PC-3 (cell line): Measurements from ENCODE around the gene ART4.

Experiments used
- EZH2phosphoT487 ChIP-seq: fragments of 300-600 bp; sonication (generic); IDR thresholded peaks from 2 replicates; pipeline ENCODE4 v1.6.1; 2018; ENCODE audit warnings: mild to moderate bottlenecking, antibody characterized with exemption, low read length, borderline replicate concordance
- TF ChIP-seq, protein P1 (sequence below): fragments of 300-600 bp; sonication (generic); conservative IDR thresholded peaks from 2 replicates; pipeline ENCODE4 v1.5.1; 2017; ENCODE audit warnings: antibody characterized with exemption, low read depth, mild to moderate bottlenecking, low read length

DNA sequence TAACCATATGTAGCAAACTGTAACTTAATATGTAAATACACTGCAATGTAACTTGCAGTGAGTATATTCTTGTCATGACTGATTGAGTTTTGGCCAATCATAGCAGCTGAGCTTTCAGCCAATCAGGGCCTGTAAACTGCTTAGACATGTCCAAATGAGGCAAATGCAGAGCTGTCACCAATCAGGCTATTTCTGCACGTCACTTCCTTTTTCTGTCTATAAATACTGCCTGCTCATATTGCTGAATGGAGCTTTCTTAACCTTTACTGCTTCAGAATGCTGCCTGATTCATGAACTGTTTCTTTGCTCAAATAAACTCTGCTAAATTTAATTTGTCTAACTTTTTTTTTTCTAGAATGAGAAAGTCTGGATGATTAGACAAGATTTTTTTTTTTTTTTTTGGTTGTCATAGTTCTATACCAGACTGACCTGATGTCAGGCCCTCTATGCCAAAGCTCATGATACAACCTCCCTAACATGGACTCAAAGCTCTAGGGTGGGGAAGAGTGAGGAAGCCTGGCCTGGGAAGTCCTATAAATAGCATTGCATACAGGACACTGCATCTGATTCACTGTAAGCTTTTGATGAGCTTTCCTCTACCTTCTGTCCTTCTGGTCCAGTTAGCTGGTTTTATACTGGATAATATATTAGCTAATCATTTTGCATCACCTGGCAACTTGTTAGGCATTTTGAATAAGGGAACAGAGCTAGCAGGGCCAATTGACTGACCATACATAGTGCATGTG, 30.3 kb upstream of the ART4 start:
- TF ChIP-seq EZH2phosphoT487 = no peak
- TF ChIP-seq, protein P1, sequence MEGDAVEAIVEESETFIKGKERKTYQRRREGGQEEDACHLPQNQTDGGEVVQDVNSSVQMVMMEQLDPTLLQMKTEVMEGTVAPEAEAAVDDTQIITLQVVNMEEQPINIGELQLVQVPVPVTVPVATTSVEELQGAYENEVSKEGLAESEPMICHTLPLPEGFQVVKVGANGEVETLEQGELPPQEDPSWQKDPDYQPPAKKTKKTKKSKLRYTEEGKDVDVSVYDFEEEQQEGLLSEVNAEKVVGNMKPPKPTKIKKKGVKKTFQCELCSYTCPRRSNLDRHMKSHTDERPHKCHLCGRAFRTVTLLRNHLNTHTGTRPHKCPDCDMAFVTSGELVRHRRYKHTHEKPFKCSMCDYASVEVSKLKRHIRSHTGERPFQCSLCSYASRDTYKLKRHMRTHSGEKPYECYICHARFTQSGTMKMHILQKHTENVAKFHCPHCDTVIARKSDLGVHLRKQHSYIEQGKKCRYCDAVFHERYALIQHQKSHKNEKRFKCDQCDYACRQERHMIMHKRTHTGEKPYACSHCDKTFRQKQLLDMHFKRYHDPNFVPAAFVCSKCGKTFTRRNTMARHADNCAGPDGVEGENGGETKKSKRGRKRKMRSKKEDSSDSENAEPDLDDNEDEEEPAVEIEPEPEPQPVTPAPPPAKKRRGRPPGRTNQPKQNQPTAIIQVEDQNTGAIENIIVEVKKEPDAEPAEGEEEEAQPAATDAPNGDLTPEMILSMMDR = no peak
